ENCODE results near the gene ONECUT3. TPM values are rescaled to one million over a fixed set of nuclear protein-coding genes. Genes with fewer than 3 reads are reported as not detected.

Gene ONECUT3
- total and polyA plus RNA-seq, 9 of the 15 experiments (the other 6 are each of a cell fraction or from before 2014, with no cell fraction given), result not detected

GRCh38 chr19:1789261-1790041, 36.1 kb downstream of the ONECUT3 start (continued):
- TF ChIP-seq ZBTB11 (CRISPR knock-in tag; IDR thresholded peaks at IDR 0.05), result no peak
- no peak for TF ChIP-seq RBM17 (IDR thresholded peaks at IDR 0.05; ENCODE audit: borderline replicate concordance, low read depth, low read length)
- TF ChIP-seq, protein P1, sequence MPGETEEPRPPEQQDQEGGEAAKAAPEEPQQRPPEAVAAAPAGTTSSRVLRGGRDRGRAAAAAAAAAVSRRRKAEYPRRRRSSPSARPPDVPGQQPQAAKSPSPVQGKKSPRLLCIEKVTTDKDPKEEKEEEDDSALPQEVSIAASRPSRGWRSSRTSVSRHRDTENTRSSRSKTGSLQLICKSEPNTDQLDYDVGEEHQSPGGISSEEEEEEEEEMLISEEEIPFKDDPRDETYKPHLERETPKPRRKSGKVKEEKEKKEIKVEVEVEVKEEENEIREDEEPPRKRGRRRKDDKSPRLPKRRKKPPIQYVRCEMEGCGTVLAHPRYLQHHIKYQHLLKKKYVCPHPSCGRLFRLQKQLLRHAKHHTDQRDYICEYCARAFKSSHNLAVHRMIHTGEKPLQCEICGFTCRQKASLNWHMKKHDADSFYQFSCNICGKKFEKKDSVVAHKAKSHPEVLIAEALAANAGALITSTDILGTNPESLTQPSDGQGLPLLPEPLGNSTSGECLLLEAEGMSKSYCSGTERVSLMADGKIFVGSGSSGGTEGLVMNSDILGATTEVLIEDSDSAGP (CRISPR knock-in tag; IDR thresholded peaks at IDR 0.05), result no peak
- no peak for TF ChIP-seq SMARCB1 (IDR thresholded peaks at IDR 0.05; ENCODE audit: insufficient read length, low read depth)
- TF ChIP-seq RBFOX2 (IDR thresholded peaks at IDR 0.05; ENCODE audit: low read depth, low read length), result 0 out of 2 replicates have a peak, but pooled peaks have one; percentile 14
- TF ChIP-seq FOXP4 (CRISPR knock-in tag; IDR thresholded peaks at IDR 0.05; ENCODE audit: borderline replicate concordance), result no peak
- peak in 1 of 2 experiments; percentile 3 for TF ChIP-seq E2F6 (IDR thresholded peaks at IDR 0.05; ENCODE audit: borderline replicate concordance in 1 of 2, extremely low read depth in 1 of 2, insufficient read depth in 1 of 2, insufficient read length in 1 of 2, low read depth in 1 of 2, low read length in 1 of 2, poor library complexity in 1 of 2, severe bottlenecking in 1 of 2)
- no peak for TF ChIP-seq NR2C1 (IDR thresholded peaks at IDR 0.05)
- no peak for TF ChIP-seq NR2C1 (tag; IDR thresholded peaks at IDR 0.05)
